ENCODE data around the gene UGDH. TPM values are rescaled to one million over a fixed set of nuclear protein-coding genes. Genes with fewer than 3 reads are reported as not detected.

The UGDH gene
- 177 and 243 TPM in 2 replicates for total RNA-seq

DNA sequence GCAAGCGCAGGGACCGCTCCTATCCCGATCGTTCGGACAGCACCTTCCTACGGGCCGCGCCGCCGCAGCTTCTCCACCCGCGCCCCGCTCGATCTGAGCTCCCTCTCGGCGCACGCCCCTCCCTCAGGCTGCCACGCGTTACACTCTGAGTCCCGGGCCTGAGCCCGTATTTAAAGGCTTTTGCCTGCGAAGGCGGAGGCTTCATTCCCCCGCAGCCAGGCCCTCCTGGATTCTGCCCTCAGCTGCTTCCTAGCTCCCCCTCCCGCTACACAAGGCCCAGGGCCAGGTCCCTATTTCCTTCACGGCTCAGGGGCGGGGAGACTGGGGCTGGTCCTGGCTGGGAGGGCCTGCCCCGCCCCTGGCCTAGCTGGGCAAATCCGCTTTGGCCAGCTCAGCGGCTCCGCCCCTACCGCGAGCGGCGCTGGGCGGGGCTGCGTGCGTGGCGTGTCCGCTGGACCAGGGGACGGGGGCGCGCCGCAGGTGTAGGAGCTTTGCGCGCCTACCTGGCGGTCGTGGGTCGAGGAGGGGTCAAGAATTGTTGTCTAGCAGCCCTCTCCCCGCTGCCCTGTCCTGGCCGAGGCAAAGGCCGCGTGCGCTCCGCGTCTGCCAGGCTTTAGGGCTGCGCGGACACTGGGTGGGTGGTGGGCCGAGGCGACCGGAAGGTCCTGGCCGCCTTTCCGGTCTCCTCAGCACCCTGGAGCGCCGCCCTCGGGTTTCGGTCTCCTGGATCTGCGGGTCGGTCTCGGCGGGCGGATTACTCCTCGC is at the start of gene UGDH:
TSS of gene UGDH (minus strand) at position 144 of the 765 bp plus-strand sequence. CDS start 5,927 bp downstream, outside the sequence.

DNA sequence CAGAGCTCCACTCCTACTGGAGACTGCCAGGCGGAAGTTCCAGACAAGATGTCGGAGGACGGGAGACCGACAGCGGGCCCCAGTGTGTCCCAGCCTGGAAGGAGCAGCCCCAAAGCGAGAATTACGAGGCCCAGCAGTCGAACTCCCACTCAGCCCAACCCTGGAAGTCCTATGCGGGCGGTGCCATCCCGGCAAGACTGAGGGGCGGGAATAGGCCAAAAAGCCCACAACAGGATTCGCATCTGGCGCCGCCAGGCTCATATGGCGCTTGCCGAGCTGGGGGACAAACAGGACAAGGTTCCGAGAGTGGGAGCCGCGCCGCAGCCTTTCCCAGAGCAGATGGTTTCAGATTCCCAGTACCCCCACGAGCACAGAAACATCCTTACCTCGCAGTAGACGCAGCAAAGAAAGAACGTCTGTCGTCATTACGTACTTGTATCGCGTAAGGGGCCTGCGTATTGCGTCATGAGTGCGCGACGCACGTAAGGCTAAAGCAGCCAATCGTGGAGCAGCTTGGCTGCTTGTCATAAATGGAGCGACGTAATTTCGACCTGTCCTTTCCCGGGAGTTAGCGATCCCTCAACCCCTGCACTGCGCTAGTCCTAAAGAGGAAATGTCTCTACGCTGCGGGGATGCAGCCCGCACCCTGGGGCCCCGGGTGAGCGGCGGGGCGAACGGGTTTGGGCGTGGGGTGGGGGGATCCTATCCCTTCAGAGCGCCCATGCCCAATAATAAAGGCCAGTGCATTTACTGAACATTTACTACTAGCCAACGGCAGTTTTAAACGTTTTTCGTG is 68.5 kb downstream of the UGDH start, which contains the start of the genes LIAS and RPL9:
TSS of gene LIAS (plus strand) at position 552 of the 796 bp plus-strand sequence. CDS start at position 614, 62 bp downstream.
TSS of gene RPL9 (minus strand) at position 418 of the 796 bp plus-strand sequence. CDS start 483 bp downstream, outside the sequence.

Other genes starting within 250 kb of the UGDH start
- gene RFC1, start 161.1 kb downstream of the UGDH start, total RNA-seq, result 41.0 and 43.8 TPM in 2 replicates
- gene KLB, start 120.5 kb downstream of the UGDH start, total RNA-seq, result not detected in 2 replicates
- gene RPL9, start 68.5 kb downstream of the UGDH start, total RNA-seq, result 516 and 2,421 TPM in 2 replicates
- 6.9 TPM in 2 replicates for gene LIAS, start 68.4 kb downstream of the UGDH start, total RNA-seq
- gene SMIM14, start 111.4 kb upstream of the UGDH start, total RNA-seq, result 29.3 and 57.1 TPM in 2 replicates
- gene UBE2K, start 170.7 kb upstream of the UGDH start, total RNA-seq, result 8.1 and 10.6 TPM in 2 replicates

Measured in bronchial smooth muscle cell (primary cell).